GM18526 (cell line): Measurements from ENCODE around the gene SPATA1.

Experiments
- POLR2A ChIP-seq: IDR thresholded peaks from 3 replicates; pipeline ENCODE4 v1.6.1; 2011; ENCODE audit not compliant: insufficient read length; ENCODE audit errors: extremely low read depth

SPATA1 gene, protein sequence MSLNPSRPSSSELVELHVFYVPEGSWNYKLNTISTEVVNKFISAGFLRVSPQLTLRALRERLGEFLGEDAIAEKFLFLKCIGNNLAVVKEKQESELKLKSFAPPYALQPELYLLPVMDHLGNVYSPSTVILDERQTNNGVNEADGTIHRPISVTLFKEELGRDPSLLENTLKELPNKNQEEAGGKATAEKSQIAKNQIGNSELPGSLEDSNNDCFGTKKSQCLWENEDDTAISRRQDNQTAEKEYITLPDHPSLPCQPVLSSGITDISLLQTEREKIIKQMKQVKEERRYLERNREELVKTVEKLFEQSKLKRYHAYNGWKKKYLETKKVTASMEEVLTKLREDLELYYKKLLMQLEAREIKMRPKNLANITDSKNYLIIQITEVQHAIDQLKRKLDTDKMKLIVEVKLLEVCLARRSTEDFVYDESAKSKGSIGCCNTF

DNA sequence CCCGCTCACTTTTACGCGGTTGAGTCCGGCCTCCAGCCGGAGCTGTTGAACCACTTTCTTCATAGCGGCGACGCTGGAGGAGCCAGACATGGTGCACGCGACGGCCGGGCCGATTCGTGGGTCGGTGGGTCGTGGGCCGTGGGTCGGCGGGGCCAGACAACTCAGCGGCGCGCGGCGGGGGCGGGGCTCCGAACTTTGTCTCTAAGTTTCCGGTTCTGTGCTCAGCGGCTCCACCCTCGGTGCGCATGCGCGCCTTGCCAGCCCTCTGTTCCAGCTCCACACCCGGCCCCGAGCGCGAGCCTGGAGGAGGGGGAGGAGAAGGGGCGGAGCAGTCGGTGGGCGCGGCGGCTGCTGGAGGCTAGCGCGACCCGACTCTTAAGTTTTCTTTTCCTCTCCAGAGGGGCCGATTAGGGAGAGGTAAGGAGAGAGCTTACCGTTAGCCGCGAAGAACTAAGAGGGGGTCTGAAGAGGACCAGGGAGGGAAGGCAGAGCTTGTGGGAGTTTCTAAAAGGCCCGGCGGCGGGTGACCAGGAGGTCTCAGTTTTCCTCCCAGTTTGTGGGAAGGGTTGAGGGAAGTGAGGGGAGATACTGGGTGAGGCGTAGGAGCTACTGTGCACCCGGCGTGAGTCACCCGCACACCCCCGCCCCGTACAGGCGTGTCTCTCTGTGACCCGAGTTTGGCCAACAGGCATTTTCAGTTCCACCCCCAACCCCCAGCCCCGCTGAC is at the start of gene SPATA1, which contains the start of gene GNG5:
Gene SPATA1 (plus strand): TSS at position 385 of the 727 bp plus-strand sequence. CDS start 9,974 bp downstream, outside the sequence.
Gene GNG5 (minus strand): TSS at position 580 of the 727 bp plus-strand sequence. CDS start 490 bp downstream, at position 90.
- TF ChIP-seq POLR2A = peak; percentile 68

DNA sequence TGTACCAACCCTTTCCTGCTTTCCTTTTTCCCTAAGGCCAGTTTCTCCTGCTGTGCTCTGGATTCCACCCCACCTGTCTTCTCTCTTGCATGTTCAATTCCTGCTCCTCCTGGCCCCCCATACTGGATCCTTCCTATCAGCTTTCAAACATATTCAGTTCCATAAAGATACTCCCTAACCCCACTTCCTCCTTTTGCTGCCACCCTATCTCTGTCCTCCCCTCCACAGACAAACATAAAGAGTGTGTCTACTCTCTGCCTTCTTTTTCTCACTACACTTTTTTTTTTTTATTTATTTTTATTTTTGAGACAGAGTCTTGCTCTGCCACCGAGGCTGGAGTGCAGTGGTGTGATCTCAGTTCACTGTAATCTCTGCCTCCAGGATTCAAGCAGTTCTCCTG is 44.1 kb upstream of the SPATA1 start:
- TF ChIP-seq POLR2A = no peak

DNA sequence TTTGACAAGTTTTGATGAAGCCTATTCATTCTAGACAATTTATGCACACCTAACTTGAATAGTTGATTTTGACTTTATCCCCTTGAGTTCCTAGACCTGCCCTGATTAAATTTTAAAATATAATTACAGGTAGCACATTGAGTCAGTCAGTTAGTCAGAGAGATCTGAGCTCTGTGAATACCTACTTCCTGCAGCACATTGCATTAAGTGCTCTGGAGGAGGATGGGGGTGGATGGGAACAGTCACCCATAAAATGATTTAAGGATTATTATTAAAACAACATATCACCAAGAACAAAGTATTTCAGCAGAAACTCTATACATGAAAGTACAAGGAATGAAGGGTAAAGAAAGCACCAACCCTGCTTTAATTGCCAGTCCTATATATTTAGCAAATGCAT is 38.9 kb upstream of the SPATA1 start:
- TF ChIP-seq POLR2A = no peak

DNA sequence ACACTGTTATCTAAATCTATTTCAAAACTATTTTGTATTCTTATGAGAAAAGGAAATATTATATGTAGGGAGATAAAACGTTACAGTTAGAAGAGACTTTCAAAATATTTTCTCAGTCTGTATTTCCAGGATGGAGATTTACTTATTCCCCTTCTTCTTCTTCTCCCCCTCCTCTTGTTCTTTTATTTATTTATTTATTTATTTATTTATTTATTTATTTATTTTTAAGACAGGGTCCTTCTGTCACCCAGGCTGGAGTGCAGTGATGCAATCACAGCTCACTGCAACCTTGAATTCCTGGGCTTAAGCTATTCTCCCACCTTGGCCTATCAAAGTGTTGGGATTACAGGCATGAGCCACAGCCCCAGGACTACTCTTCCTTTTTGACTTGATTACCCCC is 30.0 kb upstream of the SPATA1 start:
- TF ChIP-seq POLR2A = no peak

DNA sequence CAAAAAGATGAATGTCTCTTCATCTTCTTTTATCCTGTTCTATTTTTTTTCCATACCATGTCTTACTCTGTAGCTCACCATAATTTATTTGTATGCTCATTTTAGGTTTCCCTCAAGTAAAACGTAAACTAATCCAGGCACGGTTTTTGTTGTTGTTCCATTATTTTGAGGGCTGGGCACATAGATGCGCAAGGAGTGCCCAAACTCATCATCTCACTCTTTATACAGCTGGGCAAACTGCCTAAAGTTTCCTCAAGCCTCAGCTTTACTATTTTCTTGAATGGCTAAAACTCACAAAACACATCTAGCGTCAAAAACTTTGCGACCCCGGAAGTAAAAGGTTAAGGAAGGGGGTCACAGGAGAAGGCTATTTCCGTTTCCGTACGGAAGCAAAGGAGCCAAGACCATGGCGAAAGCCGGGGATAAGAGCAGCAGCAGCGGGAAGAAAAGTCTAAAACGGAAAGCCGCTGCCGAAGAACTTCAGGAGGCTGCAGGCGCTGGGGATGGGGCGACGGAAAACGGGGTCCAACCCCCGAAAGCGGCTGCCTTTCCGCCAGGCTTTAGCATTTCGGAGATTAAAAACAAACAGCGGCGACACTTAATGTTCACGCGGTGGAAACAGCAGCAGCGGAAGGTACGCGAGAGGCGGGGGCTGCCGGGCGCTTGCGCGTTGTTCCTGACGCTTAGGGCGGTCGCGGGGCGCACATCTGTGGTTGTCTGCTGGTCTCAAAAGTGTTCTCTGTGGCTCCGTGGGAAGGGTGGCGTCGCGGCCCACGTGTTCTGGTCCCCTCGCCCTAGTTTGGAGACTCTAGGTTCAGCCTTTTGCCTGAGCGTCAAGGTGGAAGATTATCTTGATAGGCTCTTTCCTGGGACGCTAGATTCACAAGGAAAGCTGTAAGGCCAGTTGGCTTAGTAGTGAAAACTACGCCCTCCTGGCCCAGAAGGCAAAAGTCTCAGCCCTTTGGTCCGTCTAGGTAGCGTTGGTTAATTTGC is 27.0 kb upstream of the SPATA1 start, which contains the start of gene RPF1:
Gene RPF1 (plus strand): TSS at position 391 of the 993 bp plus-strand sequence. CDS start 16 bp downstream, at position 407.
- TF ChIP-seq POLR2A = peak; percentile 61

DNA sequence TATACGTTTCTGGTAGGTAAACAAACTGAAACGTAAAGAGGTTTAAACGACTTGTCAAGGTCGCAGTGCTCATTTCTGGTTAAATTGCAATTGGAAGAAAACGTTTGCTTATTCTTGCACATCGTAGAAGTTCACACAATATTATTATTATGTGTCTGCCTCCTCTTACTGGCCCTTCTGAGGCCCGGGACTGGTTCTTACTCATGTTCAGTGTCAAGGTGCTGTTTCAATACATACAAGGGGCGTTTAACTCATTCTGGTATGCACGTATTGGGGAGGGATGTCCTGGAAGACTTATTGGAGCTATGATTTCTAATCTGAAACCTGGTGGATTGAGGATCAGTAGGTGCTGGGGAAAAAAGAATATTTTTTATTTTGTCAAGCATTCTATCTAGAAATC is 26.2 kb upstream of the SPATA1 start:
- TF ChIP-seq POLR2A = no peak

DNA sequence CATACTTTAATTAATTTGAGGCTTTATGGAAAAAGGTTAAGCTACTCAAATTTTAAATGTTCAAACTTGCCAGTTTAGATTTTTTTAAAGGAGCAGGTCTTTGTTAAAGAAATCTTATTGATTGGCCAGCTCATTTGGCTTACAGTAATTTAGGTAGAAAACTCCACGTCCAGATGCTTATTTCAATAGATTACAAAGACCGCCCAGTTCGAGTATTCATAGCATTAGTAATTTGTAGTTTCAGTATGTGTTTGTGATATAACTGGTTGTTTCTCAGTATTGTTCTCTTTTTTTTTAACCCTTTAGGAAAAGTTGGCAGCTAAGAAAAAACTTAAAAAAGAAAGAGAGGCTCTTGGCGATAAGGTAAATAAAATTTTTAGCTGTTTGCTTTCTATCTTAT is 25.5 kb upstream of the SPATA1 start:
- no peak for TF ChIP-seq POLR2A

DNA sequence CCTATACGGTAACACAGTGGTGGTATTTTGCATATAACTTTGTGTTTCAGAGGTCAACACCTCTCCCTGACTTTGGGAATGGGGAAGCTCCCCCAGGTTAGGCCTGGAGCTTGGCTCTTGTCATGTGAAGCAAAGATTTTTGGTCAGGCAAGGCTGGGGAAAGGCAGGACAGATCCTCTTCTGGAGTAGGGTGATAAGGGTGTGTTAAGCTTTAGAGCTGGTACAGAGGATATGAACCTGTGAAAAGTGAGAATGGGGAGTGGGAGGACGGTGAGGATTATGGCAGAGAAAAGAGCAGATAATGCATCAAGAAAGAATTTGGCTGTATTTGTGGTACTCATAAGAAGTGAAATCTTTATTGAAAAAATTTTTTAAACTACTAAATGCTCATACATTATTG is 24.9 kb upstream of the SPATA1 start:
- no peak for TF ChIP-seq POLR2A

DNA sequence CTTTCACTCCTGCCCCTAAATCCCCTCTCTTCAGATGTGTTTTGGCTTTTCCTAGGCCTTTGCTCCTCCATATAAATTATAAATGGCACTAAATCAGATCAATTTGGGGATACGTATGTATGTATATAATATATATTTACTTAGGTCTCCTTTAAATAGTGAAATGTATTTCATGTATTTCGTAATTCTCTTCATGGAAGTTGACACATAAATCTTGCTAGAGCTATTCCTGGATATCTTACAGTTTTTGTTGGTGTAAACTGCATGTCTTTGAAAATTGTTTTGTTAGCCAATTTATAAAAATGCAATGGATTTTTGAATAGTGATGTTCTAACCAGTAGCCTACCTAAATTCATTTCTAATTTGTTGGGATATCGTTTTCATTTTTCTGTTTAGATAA is 18.1 kb upstream of the SPATA1 start:
- TF ChIP-seq POLR2A = no peak

DNA sequence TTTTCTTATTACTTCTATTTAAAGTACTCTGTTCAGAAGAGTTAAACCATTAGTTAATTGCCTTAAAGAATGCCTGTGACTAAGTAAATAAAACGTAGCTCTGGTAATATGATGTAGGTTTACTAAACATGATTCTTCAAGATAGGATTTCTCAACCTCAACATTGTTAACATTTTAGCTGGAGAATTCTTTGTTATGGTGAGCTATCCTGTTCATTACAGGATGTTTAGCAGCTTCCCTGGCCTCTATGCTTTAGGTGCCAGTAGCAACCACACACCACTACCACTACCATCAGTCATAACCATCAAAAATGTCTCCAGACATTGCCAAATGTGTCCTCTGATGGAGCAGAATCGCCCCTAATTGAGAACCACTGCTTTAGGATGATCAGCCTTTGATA is 16.4 kb upstream of the SPATA1 start:
- TF ChIP-seq POLR2A = no peak

DNA sequence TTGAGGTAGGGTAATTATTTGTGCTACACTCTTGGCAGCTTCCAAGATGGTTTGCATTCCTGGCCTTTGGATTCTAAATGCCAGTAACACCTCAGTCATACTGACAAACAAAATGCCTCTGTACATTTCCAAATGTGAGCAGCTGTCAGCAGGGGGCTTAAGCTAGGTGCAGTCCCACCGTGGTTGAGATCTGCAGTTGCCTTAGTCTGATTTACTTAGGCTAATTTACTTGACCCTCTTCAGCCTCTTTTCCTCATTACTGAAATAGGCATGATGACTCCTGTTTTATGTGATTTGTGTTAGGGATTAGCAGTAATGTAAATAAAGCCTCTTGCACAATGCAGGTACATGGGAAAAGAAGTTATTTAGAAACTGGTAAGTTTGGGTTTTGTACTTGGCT is 13.5 kb upstream of the SPATA1 start:
- no peak for TF ChIP-seq POLR2A

DNA sequence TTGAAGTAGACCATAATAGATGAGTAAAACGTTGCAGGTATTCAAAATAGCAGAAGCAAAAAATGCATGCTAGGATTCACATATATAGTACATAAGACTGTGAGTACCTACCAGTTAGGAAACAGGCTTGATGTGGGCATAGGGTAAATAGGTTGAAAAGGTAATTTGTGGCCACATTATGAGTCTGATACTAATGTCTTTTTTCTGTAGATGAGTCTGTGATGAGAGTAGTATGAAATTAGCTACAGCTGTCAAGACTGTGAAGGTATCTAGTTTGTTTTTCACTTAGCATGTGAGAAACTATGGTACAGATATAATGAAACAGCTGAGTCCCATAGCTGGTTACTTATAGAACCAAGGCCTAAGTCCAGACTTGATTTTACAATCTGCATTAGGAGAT is 12.4 kb upstream of the SPATA1 start:
- TF ChIP-seq POLR2A = no peak

DNA sequence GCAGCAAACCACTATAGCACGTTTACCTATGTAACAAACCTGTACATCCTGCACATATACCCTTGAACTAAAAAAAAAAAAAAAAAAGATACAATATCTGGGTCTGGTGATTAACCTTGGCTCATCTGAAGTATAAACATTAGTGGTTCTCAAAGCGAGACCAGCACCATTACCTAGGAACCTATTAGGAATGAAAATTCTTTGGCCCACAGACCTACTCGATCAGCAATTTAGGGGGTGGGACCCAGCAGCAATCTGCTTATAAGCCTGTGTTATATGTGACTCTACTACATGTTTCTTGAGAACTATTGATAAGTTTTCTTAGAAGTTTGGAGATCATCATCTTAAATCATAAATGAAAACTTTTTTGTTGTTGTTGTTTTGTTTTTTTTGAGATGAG is 9.7 kb upstream of the SPATA1 start:
- TF ChIP-seq POLR2A = no peak

DNA sequence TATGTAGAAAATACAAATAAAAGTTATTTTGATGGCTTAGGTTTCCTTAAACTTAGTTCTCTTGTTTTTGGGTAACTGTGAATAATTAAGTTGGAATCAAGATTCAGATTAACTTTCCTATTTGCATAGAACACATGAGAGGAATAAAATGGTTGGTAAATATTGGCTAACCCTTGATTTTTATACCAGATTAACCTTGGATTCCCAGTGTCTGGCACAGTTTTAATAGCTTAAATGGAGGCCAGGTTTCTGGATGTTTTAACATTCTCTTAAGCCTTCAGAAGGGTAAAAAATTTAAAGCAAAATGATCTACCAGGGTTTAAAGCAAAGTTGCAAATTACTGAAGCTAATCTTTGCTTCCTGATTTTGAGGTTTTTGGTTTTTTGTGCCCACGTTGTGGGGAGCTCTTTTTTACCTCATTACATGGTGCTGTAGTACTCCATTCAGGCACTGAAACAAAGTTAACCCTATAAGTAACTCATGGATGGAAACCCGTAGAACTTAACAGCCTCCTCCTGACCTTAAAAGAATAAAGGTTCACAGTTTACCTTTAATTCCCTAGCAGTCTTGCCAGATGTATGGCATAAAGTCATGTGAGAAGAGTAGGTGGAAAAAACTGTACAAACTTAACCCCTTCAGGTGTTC is 8.4 kb upstream of the SPATA1 start:
- no peak for TF ChIP-seq POLR2A
